ENCODE results near the gene MGLL.

MGLL gene

DNA sequence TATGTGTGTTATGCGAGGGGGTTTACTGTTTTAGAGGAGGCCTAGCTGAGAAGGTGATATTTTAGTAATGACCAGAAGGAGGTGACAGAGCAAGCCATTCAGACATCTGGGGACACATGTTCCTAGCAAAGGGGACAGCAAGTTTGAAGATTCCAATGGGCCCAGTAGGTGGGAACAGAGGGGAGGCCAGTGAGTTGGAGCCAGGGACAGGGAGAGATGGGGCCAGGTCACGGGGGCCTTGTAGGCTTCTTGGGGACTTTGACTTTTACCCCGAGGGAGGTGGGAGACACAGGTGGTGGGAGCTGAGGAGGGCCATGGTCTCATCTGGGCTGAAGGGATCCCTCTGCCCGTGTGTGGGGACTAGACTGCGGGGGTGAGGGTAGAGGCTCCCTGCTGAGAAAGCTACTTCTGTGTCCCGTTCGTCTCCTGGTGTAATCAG, 72.5 kb downstream of the MGLL start:
- TF ChIP-seq GATA3 (IDR thresholded peaks at IDR 0.05; ENCODE audit: low read depth, low read length) = no peak
- no peak for TF ChIP-seq GATA2 (IDR thresholded peaks at IDR 0.05; ENCODE audit: low read depth, low read length)

DNA sequence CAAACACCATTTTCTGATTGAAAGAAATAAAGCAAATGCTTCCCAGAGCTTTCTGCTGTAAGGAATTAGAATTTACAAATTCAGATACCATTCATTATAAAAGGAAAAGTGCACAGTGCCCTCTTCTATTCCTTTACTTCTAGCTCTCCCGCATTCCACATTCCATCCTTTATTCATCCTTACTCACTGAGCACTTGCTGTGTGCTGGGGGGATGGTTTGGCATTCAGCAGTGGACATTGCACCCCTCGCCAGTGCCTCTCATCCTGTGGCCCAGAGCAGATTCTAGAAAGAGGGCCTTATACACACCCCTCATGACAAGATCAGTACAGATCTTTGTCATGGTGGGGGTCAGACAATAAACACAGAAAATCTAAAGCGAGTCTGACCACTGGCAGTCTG, 73.0 kb downstream of the MGLL start:
- TF ChIP-seq GATA3 (IDR thresholded peaks at IDR 0.05; ENCODE audit: low read depth, low read length) (no peak), GATA2 (IDR thresholded peaks at IDR 0.05; ENCODE audit: low read depth, low read length) (no peak)

DNA sequence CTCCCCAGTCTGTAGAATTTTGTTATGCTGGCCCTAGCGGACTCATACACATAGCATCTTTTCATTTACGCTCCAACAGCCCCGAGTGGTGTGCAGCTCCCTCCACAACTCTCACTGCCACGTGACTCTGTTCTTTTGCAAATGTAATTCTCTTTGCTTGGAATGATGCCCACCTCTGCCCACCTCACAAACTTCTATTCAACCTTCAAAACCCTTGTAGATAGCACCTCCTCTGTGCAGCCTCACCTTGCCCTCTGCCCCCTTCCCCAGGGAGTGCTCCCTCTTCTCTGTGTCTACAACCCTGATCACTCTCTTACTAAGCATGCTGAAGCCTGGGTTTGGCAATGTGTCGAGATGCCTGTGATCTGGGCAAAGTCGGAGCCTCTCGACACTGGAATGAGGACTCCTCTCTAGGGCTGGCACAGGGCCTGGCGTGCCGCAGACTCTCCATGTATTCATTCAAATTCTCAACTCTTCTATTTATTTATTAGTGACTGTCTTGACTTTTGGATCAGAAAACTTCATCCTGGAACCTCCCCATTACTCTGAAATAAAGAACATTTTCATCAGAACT, 73.5 kb downstream of the MGLL start:
- no peak for TF ChIP-seq GATA3 (IDR thresholded peaks at IDR 0.05; ENCODE audit: low read depth, low read length)
- no peak for TF ChIP-seq GATA2 (IDR thresholded peaks at IDR 0.05; ENCODE audit: low read depth, low read length)

DNA sequence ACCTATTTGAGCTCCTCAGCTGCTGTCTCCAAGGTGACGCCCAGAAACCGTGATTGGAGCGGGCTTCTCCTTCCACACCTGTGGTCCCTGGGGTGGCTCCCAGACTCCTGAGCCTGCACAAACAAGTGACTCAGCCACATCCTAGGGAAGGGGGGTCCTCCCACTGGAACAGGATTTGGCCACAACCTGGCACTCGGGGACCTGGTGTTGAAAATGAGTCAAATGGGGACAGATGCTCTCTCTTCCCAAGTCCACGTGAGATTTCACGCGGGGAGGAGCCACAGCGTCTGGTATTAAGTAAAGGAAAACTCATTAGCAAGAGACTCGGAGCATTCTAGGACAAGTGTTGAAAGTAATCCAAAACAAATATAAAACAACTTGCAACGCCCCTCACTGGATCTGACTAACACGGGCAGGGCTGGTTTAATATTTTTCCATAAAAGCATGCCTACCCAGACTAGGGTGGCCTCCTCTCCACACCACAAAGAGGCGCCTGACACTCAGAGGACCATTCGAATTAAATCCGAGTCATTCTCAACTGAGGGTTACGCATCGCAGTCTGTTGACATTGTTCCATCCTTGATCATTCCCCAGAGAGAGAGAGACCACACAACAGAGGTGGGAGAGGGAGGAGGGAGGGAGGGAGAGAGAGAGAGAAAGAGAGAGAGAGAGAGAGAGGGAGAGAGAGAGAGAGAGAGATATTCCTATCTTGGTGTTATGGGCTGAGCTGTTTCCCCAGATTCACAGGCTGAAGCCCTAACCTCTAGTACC, 74.4 kb downstream of the MGLL start:
- TF ChIP-seq GATA3 (IDR thresholded peaks at IDR 0.05; ENCODE audit: low read depth, low read length) (no peak), GATA2 (IDR thresholded peaks at IDR 0.05; ENCODE audit: low read depth, low read length) (no peak)

DNA sequence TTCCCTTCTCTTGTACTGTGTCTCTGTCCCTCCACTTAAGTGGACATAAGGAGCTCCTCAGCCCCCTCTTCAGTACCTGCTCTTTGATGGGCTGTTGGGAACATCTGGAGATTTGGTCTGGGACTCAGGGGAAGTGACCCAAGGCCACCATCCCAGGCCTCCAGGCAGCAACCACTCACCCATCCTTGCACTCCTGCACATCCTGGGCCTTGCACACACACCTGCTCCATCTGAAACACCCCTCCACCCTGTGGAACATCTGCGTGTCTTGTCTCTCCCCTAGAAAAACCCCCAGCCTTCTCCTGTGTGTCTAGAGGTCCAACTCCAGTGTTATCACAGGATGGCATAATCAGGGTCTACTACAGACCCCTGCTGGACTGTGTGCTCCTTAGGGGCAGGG, 75.2 kb downstream of the MGLL start:
- TF ChIP-seq GATA3 (IDR thresholded peaks at IDR 0.05; ENCODE audit: low read depth, low read length) (no peak), GATA2 (IDR thresholded peaks at IDR 0.05; ENCODE audit: low read depth, low read length) (no peak)

DNA sequence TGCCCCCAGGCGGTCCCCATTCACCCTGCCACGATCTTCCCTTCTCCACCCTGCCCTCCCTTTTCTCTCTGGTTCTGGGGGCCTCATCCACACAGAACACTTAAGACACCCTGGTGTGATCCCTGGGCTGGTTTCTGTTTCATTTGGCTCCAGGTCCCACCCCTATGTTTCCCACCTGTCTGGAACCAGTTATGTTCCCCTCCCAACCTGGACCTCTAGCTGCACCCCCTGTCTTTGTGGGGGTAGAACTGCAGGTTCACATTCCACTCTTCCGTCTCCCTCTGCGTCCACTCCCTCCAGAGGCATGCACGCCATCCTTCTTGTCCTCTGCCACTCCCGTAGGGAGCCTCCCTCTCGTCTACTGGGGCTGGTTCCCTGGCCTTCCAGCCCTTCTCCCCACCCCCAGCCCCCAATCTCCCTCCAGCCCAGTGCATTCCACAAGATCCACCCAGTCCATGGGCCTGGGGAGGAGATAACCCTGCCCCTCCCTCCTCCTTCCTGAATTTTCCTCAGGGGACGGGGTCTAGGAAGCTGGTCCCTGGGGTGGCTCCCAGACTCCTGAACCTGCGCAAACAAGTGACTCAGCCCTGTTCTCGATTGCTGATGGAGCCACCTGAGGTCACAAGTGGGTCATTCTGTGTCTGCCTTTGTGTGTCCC, 75.8 kb downstream of the MGLL start:
- TF ChIP-seq GATA2 (IDR thresholded peaks at IDR 0.05; ENCODE audit: low read depth, low read length) (no peak), GATA3 (IDR thresholded peaks at IDR 0.05; ENCODE audit: low read depth, low read length) (no peak)

DNA sequence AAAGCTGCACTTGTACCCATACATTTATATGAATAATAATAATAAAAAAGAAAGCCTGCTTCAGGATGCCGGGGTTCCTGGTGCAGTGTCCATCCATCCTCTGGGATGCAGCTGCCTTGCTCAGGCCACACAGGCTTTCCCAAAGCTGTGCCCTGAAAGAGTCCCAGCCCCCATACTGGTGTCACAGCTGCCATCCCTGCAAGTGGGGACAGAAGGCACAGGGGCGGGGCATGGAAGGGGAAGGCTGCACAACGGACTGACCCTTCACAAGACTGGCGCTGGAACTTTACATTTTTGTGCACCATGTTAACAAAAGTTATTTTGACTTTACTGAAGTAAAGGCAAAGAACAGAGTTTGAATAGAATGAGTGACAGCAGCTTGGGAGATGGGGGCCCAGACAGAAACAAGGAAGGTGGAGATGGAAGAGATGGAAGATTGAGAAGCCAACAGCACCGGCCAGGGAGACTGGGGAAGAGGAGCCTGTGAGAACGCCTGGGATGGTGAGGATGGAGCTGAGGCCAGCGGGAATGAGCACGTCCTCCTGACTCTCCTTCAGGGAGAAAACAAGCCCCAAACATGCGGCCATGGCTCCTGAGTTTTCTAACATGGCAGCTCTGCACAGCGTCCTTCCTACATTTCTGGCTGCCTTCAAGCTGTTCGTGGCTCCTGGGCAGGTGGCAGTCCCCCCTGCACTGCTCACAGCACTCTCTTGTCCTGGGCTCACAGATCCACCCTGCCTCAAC, 76.5 kb downstream of the MGLL start:
- TF ChIP-seq GATA2 (IDR thresholded peaks at IDR 0.05; ENCODE audit: low read depth, low read length) = no peak
- no peak for TF ChIP-seq GATA3 (IDR thresholded peaks at IDR 0.05; ENCODE audit: low read depth, low read length)

DNA sequence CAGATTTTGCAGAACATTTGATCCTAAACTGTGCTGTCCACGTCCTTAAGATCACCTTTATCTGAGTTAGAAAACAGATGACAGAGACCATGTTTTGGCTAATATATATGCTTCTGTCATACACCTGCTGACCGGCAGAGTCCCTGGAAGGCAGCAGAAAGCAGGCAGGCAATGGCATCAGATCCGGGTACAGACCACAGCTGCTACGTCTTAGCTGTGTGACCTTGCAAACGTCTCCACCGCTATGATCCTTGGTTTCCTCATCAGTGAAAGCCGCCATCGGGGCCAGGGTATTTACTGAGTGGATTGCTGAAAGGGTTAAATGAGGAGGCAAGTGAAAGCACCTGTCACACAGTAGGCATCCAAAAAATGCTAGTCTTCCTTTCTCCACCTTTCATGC, 77.4 kb downstream of the MGLL start:
- no peak for TF ChIP-seq GATA2 (IDR thresholded peaks at IDR 0.05; ENCODE audit: low read depth, low read length)
- TF ChIP-seq GATA3 (IDR thresholded peaks at IDR 0.05; ENCODE audit: low read depth, low read length) = no peak

DNA sequence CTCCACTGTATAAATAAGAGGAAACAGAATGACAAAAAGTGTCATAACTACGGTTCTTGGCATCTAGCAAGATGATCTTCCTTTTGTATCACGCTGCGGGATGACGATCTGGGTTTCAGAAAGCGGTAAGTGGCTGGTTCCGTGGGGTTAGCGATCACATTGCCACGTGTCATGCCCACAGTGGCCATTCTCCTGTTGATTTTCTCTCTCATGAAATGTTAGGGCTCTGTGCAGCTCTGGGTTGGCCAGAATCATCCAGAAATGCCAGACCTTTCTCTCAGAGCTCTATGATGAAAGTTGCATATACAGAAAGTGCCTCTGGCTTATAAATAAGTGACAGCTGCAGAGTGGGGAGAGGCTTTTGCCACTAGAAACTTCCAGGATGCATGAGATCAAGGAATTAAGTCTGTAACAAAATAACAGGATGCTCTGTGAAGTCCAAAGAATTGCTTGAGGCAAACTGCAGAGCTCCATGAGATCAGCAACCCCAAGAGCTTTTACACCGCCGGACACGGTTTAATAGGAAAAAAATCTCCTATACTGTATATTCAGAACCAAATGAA, 78.0 kb downstream of the MGLL start:
- no peak for TF ChIP-seq GATA2 (IDR thresholded peaks at IDR 0.05; ENCODE audit: low read depth, low read length)

DNA sequence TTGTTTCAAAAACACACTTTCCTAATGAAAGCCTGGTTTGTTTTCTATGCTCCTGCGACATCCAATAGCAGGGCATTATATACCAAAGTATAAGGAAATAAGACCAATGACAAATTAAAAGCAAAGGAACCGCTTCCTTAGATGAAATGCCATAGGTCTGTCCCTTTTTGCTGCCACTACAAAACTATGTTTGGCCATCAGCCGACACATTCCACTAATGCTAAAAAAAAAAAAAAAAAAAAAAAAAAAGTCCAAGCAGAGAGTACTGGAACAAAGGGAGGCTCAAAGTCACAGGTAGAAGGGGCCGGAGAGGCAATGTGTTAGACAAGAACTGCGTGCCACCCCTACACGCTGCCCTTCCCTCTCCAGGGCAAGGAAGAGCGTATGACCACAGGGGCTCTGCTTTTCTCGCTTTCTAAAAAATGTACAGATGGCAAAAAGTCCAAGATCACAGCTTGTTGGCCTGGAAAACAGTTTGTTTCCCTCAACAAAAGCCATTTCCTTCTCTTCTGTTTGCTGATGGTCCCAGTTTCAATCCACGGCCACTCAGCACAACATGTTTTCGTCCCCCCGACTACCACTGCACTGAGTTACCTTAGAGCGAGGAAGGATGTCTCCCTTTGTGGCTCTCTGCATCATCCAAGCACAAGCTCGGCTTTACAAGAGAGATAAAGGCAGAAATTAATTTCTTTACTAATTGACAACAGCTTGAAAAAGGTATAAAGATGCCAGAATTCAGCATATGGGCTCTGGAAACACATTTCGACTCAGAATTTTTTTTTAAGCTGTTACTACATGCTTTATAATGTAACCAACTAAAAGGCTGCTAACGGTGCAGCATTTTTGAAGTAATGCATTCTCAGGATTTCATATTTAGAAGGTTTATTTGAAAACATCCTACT, 78.7 kb downstream of the MGLL start:
- no peak for TF ChIP-seq GATA3 (IDR thresholded peaks at IDR 0.05; ENCODE audit: low read depth, low read length)
- no peak for TF ChIP-seq GATA2 (IDR thresholded peaks at IDR 0.05; ENCODE audit: low read depth, low read length)

DNA sequence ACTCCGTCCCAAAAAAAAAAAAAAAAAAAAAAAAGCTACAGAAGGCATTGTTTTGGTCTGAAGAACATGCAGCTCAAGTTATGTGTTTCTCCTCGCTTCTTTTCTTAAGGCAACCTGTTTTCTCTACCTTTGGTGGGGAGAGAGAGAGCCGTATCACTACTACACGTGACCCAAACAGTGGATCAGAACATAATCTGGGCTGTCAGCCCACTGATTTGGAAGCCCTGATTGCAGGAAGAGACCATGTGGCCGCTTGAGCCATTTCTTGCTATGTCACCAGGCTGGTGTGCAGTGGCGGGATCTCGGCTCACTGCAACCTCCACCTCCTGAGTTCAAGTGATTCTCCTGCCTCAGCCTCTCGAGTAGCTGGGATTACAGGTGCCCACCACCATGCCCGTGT, 79.7 kb downstream of the MGLL start:
- no peak for TF ChIP-seq GATA2 (IDR thresholded peaks at IDR 0.05; ENCODE audit: low read depth, low read length)
- TF ChIP-seq GATA3 (IDR thresholded peaks at IDR 0.05; ENCODE audit: low read depth, low read length) = no peak

DNA sequence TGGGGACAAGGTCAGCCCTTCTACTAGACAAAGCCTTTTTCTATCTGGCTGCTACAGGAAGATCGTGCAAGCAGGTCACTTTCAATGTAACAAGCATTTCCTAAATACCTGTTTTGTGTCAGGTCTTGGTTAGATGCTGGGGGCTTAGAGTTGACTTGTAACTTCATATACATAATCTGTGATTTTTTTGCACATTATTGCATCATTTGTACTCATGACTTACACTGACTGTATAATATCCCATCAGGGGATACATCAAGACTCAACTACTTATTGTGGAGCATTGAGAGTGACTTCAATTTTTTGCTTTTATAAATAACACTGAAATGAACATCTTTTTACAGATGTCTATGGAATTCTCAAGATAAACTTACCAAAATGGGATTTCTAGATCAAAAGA, 80.6 kb downstream of the MGLL start:
- TF ChIP-seq GATA2 (IDR thresholded peaks at IDR 0.05; ENCODE audit: low read depth, low read length) (no peak), GATA3 (IDR thresholded peaks at IDR 0.05; ENCODE audit: low read depth, low read length) (no peak)

DNA sequence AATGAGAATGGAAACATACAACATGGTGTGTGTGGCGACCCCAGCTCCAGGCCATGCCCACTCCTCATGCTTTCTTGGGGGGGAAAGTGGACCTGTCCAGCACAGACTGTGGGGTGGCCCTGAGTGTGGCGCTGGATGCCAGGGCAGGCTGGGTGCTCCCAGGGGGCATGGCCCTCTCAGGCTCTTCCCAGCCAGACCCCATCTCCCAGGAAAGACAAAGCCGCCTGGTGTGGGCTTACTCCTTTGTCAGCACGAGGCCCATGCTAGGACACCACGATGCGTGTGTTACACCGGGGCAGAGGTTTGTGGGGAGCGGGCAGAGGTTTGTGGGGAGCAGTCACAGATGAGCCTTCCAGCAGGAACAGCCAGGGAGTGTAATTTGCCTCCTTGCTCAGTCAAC, 81.1 kb downstream of the MGLL start:
- TF ChIP-seq GATA2 (IDR thresholded peaks at IDR 0.05; ENCODE audit: low read depth, low read length) (no peak), GATA3 (IDR thresholded peaks at IDR 0.05; ENCODE audit: low read depth, low read length) (no peak)
